OCI-LY7 (cell line): ENCODE measurements around the gene EHD4.

Source experiments
- CTCF ChIP-seq: fragments of 200-600 bp; sonication (generic); conservative IDR thresholded peaks from 2 replicates; pipeline ENCODE4 v1.5.1; 2014; ENCODE audit warnings: mild to moderate bottlenecking, antibody characterized with exemption, low read length, moderate library complexity, mixed read lengths
- EZH2phosphoT487 ChIP-seq: fragments of 200-600 bp; sonication (generic); IDR thresholded peaks from 2 replicates; pipeline ENCODE4 v1.6.1; 2018; ENCODE audit warnings: low read depth, borderline replicate concordance, mild to moderate bottlenecking, mixed run types, antibody characterized with exemption, low read length, moderate library complexity, mixed read lengths

GRCh38 chr15:41939986-41940385 is 32.4 kb downstream of the EHD4 start:
- TF ChIP-seq CTCF (no peak), EZH2phosphoT487 (no peak)
